Natural killer cell (primary cell): ENCODE measurements around the gene PRG2. TPM values are rescaled to one million over a fixed set of nuclear protein-coding genes. Genes with fewer than 3 reads are reported as not detected.

Experiments used
- ATAC-seq, 3 donors: fragments of 150-1000 bp in 2 of 3; fragments of 200-7000 bp in 1 of 3; cut with Tn5 transposase; 1 replicate in 1 of 3; 2 replicates in 2 of 3; pipeline ENCODE4 v1.10.0; 2021; ENCODE audit warnings: mild to moderate bottlenecking in 2 of 3, moderate library complexity in 2 of 3
- DNase-seq, 2 donors: peaks; one replicate each; pipeline versions ENCODE4 v3.0.0 to v3.0.0-alpha.2; 2013 to 2021; ENCODE audit warnings: mixed read lengths in 1 of 2
- H3K27ac ChIP-seq: one replicate; pipeline ENCODE4 v1.5.1; 2013; ENCODE audit warnings: mild to moderate bottlenecking, low read length
- H3K27me3 ChIP-seq: one replicate; pipeline ENCODE4 v1.6.1; 2013; ENCODE audit warnings: low read length; ENCODE audit not compliant: control insufficient read depth, insufficient read depth
- H3K36me3 ChIP-seq: one replicate; pipeline ENCODE4 v1.6.1; 2013; ENCODE audit warnings: low read length; ENCODE audit not compliant: control insufficient read depth, insufficient read depth
- H3K4me1 ChIP-seq: one replicate; pipeline ENCODE4 v1.6.1; 2013; ENCODE audit warnings: low read length; ENCODE audit not compliant: control insufficient read depth, insufficient read depth
- H3K4me3 ChIP-seq: one replicate; pipeline ENCODE4 v1.5.1; 2013; ENCODE audit warnings: low read length
- H3K9me3 ChIP-seq: one replicate; pipeline ENCODE4 v1.6.1; 2013; ENCODE audit warnings: low read length; ENCODE audit not compliant: control insufficient read depth, insufficient read depth
- H3K27ac Mint-ChIP-seq, 2 donors: one replicate each; pipeline ENCODE4 v1.8.0; 2022; ENCODE audit warnings: mild to moderate bottlenecking in 2 of 2, mixed read lengths in 2 of 2, moderate library complexity in 1 of 2
- H3K27me3 Mint-ChIP-seq, 2 donors: one replicate each; pipeline ENCODE4 v1.8.0; 2022; ENCODE audit warnings: low read depth in 2 of 2, mixed read lengths in 2 of 2
- H3K36me3 Mint-ChIP-seq: one replicate; pipeline ENCODE4 v1.8.0; 2022; ENCODE audit warnings: mixed read lengths
- H3K4me1 Mint-ChIP-seq, 2 donors: one replicate each; pipeline ENCODE4 v1.8.0; 2022; ENCODE audit warnings: mixed read lengths in 2 of 2
- H3K4me3 Mint-ChIP-seq: one replicate; pipeline ENCODE4 v1.8.0; 2022; ENCODE audit warnings: mild to moderate bottlenecking, moderate library complexity, mixed read lengths
- H3K9me3 Mint-ChIP-seq, 2 donors: one replicate each; pipeline ENCODE4 v1.8.0; 2022; ENCODE audit warnings: mixed read lengths in 2 of 2
- WGBS: methylation state at CpG from one replicate; pipeline ENCODE4 v1.1.7; 2013; ENCODE audit warnings: missing lambda C conversion rate; ENCODE audit not compliant: insufficient coverage; 5-methylcytosine and 5-hydroxymethylcytosine counted together
- intact Hi-C: fragments of 100-400 bp; cut with micrococcal nuclease; formaldehyde crosslinking; loops from one replicate; pipeline ENCODE4 v1.14.2; 2022
- total RNA-seq, 4 donors: library from RNA; stranded (reverse); fragments of 120-200 nt in 1 of 4; gene quantifications; one replicate each; pipeline versions ENCODE4 v1.2.3 to v1.2.4, GENCODE V29; 2013 to 2022
- TF ChIP-seq, protein P1 (sequence below): fragments of 200-600 bp; IDR thresholded peaks from one replicate; pipeline ENCODE4 v1.8.0; 2022; ENCODE audit warnings: antibody characterized with exemption

Gene PRG2, protein sequence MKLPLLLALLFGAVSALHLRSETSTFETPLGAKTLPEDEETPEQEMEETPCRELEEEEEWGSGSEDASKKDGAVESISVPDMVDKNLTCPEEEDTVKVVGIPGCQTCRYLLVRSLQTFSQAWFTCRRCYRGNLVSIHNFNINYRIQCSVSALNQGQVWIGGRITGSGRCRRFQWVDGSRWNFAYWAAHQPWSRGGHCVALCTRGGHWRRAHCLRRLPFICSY
- total RNA-seq, result 1 to 10 TPM in 2 of 3 donors, not detected in 1; 1.2 to 2.4 TPM
- total RNA-seq (2013), result 0.25 TPM

DNA sequence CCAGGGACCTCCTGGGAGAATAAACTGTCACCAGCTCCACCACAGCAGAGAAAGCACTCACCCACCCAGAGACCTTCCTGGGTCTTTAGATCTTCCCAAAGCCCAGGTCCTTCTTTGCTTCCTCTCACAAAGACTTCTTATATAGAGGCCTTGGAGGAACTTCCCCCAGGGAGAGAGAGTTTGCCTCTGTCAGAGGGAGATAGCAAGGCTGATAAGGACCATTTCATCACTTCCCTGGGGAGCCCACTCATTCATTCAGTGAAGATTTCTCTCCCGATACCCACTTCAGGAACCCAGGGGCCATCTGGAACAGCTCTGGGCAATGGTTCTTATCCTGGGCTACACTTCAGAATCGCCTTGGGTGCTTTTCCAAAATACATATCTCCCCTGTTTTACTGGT, at the start of gene PRG2:
Gene PRG2 (minus strand): TSS at position 116 of the 400 bp plus-strand sequence. CDS start 706 bp downstream, outside the sequence.
- ATAC-seq, result no peak
- intact Hi-C loops, result no loop called here
- TF ChIP-seq, protein P1, sequence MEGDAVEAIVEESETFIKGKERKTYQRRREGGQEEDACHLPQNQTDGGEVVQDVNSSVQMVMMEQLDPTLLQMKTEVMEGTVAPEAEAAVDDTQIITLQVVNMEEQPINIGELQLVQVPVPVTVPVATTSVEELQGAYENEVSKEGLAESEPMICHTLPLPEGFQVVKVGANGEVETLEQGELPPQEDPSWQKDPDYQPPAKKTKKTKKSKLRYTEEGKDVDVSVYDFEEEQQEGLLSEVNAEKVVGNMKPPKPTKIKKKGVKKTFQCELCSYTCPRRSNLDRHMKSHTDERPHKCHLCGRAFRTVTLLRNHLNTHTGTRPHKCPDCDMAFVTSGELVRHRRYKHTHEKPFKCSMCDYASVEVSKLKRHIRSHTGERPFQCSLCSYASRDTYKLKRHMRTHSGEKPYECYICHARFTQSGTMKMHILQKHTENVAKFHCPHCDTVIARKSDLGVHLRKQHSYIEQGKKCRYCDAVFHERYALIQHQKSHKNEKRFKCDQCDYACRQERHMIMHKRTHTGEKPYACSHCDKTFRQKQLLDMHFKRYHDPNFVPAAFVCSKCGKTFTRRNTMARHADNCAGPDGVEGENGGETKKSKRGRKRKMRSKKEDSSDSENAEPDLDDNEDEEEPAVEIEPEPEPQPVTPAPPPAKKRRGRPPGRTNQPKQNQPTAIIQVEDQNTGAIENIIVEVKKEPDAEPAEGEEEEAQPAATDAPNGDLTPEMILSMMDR, result no peak

DNA sequence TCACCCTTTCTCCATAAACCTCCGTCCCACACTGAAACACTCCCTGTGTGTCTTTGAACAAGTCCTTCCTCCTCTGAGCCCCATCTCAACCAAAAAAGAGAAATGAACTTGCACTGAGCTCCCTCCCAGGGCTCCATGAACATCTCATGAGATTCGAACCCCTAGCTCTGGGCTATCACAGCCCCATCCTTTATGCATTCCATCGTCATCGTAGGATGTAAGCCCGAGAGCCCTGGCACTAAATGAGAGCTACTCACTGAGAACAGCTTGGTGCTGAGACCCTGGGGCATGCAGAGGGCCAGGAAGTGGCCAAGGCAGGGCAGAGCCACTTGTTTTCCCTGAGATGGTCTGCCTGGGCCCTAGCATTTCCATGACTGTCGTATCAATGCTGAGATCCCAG, 49.3 kb upstream of the PRG2 start:
- TF ChIP-seq, protein P1, result no peak

More for the DNA sequence above, at the start of gene PRG2:
- no peaks in the 10 kb centered on the region for H3K9me3 ChIP-seq
- DNase-seq, result no peak
- no peaks in the 10 kb centered on the region for H3K27me3 ChIP-seq
- H3K27ac ChIP-seq, result no peak within 1 kb of the TSS
- H3K9me3 Mint-ChIP-seq, result no peaks in the 10 kb centered on the region
- no peak within 1 kb of the TSS for H3K27ac Mint-ChIP-seq
- no peaks in the 10 kb centered on the region for H3K36me3 ChIP-seq
- no peak within 1 kb of the TSS for H3K4me3 Mint-ChIP-seq
- WGBS, result 90% methylated on average over 2 of the region's 2 CpGs
- H3K36me3 Mint-ChIP-seq, result no peaks in the 10 kb centered on the region
- peaks cover 12 to 38% of the 10 kb centered on the region in 2 donors for H3K27me3 Mint-ChIP-seq
- no peak within 1 kb of the TSS for H3K4me3 ChIP-seq
- H3K4me1 Mint-ChIP-seq, result no peaks in the 10 kb centered on the region
- H3K4me1 ChIP-seq, result no peaks in the 10 kb centered on the region

DNA sequence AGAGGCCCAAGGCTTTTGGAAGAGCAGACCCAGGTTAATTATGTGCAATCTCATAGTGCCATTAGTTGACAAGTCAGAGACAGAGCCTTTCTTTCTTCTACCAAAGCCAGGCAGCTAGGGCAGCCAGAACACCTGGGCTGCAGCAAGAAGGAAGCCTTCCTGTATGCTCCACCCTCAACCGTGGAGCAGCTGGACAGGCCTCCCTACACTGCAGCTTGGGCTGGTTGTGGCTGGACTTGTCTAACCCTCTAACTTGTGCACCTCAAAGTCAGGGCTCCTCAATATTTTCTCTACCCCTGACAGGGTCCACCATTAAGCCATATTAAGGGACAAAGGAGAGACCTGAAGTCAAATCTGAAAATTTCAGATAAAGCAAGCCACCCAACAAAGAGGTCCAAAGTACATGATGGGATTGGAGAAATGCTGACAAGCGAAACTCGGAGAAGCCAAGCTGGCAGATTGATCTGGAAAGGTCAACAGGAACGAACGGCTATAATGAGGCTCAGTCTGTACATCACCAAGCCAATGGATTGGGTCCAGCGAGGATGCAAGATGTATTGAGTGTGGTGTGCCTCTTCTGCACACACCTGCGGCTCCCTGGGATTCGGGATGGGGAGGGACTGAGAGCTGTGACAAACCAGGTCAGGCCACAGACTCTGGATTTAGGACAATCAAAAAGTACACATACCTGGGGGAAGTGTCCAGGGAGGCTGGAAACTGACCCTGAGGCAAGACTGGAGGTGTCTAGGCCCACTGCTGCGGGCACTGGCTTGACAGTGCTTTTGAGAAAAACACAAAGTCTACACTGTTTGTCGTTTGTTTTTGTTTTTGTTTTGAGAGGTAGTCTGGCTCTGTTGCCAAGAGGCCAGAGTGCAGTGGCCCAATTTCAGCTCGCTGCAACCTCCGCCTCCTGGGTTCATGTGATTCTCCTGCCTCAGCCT, 48.2 kb upstream of the PRG2 start:
- Mint-ChIP-seq H3K27ac (no peak overlapping the region), H3K9me3 (no peaks in the 10 kb centered on the region), H3K4me1 (no peaks in the 10 kb centered on the region), H3K36me3 (no peaks in the 10 kb centered on the region), H3K4me3 (no peak overlapping the region), H3K27me3 (peaks cover 0 to 14% of the 10 kb centered on the region in 2 donors)
- Histone ChIP-seq H3K4me3 (no peak overlapping the region), H3K27ac (no peak overlapping the region), H3K27me3 (no peaks in the 10 kb centered on the region), H3K4me1 (no peaks in the 10 kb centered on the region), H3K9me3 (no peaks in the 10 kb centered on the region), H3K36me3 (no peaks in the 10 kb centered on the region)
- ATAC-seq, result peak in 1 of 3 donors; percentile 35
- TF ChIP-seq, protein P1, result no peak
- 87% methylated on average over 12 of the region's 12 CpGs for WGBS
- no peak for DNase-seq
- intact Hi-C loops, result no loop called here

More for the DNA sequence above, 49.3 kb upstream of the PRG2 start:
- DNase-seq (no peak), ATAC-seq (no peak)
- no peaks in the 10 kb centered on the region for H3K9me3 Mint-ChIP-seq
- WGBS, result 79% methylated on average over 6 of the region's 6 CpGs
- Histone ChIP-seq H3K27me3 (no peaks in the 10 kb centered on the region), H3K4me1 (no peaks in the 10 kb centered on the region), H3K4me3 (no peak overlapping the region), H3K27ac (no peak overlapping the region), H3K9me3 (no peaks in the 10 kb centered on the region), H3K36me3 (no peaks in the 10 kb centered on the region)
- H3K27ac Mint-ChIP-seq, result no peak overlapping the region
- intact Hi-C loops, result no loop called here
- H3K36me3 Mint-ChIP-seq, result no peaks in the 10 kb centered on the region
- no peak overlapping the region for H3K4me3 Mint-ChIP-seq
- no peaks in the 10 kb centered on the region for H3K4me1 Mint-ChIP-seq
- H3K27me3 Mint-ChIP-seq, result peaks cover 4 to 10% of the 10 kb centered on the region in 2 donors
